HepG2 (cell line): ENCODE data around the gene CAMK2D. TPM values are rescaled to one million over a fixed set of nuclear protein-coding genes. Genes with fewer than 3 reads are reported as not detected.

Experiments
- ATAC-seq: fragments of 200-7000 bp; cut with Tn5 transposase; 3 replicates; pipeline ENCODE4 v1.9.1; 2020; ENCODE audit warnings: mild to moderate bottlenecking, moderate library complexity
- BruUV-seq: library from RNA; stranded (reverse); fragments of 400-500 nt; replicated peaks from 2 replicates; lab custom pipeline; 2021; lab: Mats Ljungman, UMichigan
- CTCF ChIA-PET: fragments of 300-600 bp; formaldehyde crosslinking; extraction: SDS; loops from one replicate; lab custom pipeline; 2021; ENCODE audit warnings: low total read pairs, inconsistent platforms, low intra/inter-chr PET ratio; lab: Yijun Ruan, JAX
- POLR2A ChIA-PET: fragments of 350-600 bp; sonication (Branson Sonifier 250); formaldehyde crosslinking; loops from one replicate; lab custom pipeline; 2020; ENCODE audit warnings: antibody characterized with exemption, inconsistent platforms; lab: Yijun Ruan, JAX
- DNase-seq: peaks from one replicate; pipeline ENCODE4 v3.0.0-alpha.2; 2015; ENCODE audit warnings: low spot score
- FAIRE-seq: peaks from 3 replicates; lab custom pipeline; 2011; peaks lifted over from hg19 to GRCh38; lab: Jason Lieb, UNC
- H2AFZ ChIP-seq: one replicate; pipeline ENCODE4 v1.6.1; 2011; ENCODE audit warnings: low read length, inconsistent platforms
- H3K27ac ChIP-seq: fragments of 300-600 bp; 3 replicates; pipeline ENCODE4 v1.8.0; 2011; ENCODE audit warnings: mixed run types, mild to moderate bottlenecking, mixed read lengths, low read length, inconsistent platforms; ENCODE audit not compliant: insufficient read depth; ENCODE audit errors: extremely low read length
- H3K27me3 ChIP-seq, 2 experiments: fragments of 200-600 bp in 1 of 2; 2 replicates in 1 of 2; 3 replicates in 1 of 2; pipeline versions ENCODE4 v1.6.0 to v1.8.0; 2011; ENCODE audit warnings: low read length in 2 of 2, mild to moderate bottlenecking in 2 of 2, moderate library complexity in 2 of 2, inconsistent platforms in 1 of 2; ENCODE audit not compliant: insufficient read depth in 2 of 2, control insufficient read depth in 1 of 2
- H3K36me3 ChIP-seq, 2 experiments: fragments of 200-600 bp in 1 of 2; replicated peaks in 1 of 2; 2 replicates in 1 of 2; 3 replicates in 1 of 2; pipeline versions ENCODE4 v1.5.1 to v1.8.0; 2011; ENCODE audit warnings: low read length in 2 of 2, inconsistent platforms in 1 of 2; ENCODE audit not compliant: insufficient read depth in 2 of 2, control insufficient read depth in 1 of 2
- H3K4me1 ChIP-seq: 2 replicates; pipeline ENCODE4 v1.5.1; 2012; ENCODE audit warnings: low read length, inconsistent platforms; ENCODE audit not compliant: insufficient read depth
- H3K4me2 ChIP-seq: 2 replicates; pipeline ENCODE4 v1.6.0; 2011; ENCODE audit warnings: low read depth, low read length, inconsistent platforms
- H3K4me3 ChIP-seq, 3 experiments: fragments of 200-600 bp in 1 of 3; sonication (generic), shearing (Covaris generic) in 1 of 3; replicated peaks in 1 of 3; 2 replicates each; pipeline ENCODE4 v1.5.1; 2011 to 2016; ENCODE audit warnings: low read length in 3 of 3, inconsistent platforms in 2 of 3, low read depth in 2 of 3, mild to moderate bottlenecking in 2 of 3, control low read depth in 1 of 3, mixed read lengths in 1 of 3; ENCODE audit not compliant: insufficient read depth in 1 of 3
- H3K79me2 ChIP-seq: one replicate; pipeline ENCODE4 v1.6.1; 2011; ENCODE audit warnings: low read length, inconsistent platforms; ENCODE audit not compliant: insufficient read depth
- H3K9ac ChIP-seq: 2 replicates; pipeline ENCODE4 v1.6.0; 2011; ENCODE audit warnings: mild to moderate bottlenecking, low read depth, low read length, inconsistent platforms; ENCODE audit not compliant: insufficient read depth
- H3K9me3 ChIP-seq: 2 replicates; pipeline ENCODE4 v1.5.1; 2012; ENCODE audit warnings: mild to moderate bottlenecking, low read length
- H4K20me1 ChIP-seq: 2 replicates; pipeline ENCODE4 v1.6.0; 2011; ENCODE audit warnings: inconsistent platforms, mild to moderate bottlenecking, low read length, moderate library complexity; ENCODE audit not compliant: insufficient read depth
- ARID4A ChIP-seq: sonication (generic); formaldehyde crosslinking; IDR thresholded peaks from 2 replicates; pipeline ENCODE4 v1.5.0; 2020; ENCODE audit warnings: mild to moderate bottlenecking, missing genetic modification reagents, borderline replicate concordance
- CBX1 ChIP-seq: IDR thresholded peaks from one replicate; pipeline ENCODE4 v1.6.1; 2016; ENCODE audit warnings: antibody characterized with exemption, low read depth
- DNMT3B ChIP-seq: conservative IDR thresholded peaks from 2 replicates; pipeline ENCODE4 v1.6.1; 2016; ENCODE audit warnings: missing biosample characterization, control low read depth
- ISX ChIP-seq: sonication (generic); formaldehyde crosslinking; conservative IDR thresholded peaks from 2 replicates; pipeline ENCODE4 v1.5.0; 2020; ENCODE audit warnings: missing genetic modification reagents
- MEIS2 ChIP-seq: sonication (generic); formaldehyde crosslinking; IDR thresholded peaks from 2 replicates; pipeline ENCODE4 v1.9.0; 2021; ENCODE audit warnings: mild to moderate bottlenecking, missing genetic modification reagents
- MZF1 ChIP-seq: sonication (generic); formaldehyde crosslinking; IDR thresholded peaks from 2 replicates; pipeline ENCODE4 v1.8.1; 2023; ENCODE audit warnings: mild to moderate bottlenecking, missing genetic modification reagents, borderline replicate concordance
- NFE2L2 ChIP-seq: fragments of 150-350 bp; IDR thresholded peaks from 2 replicates; pipeline ENCODE4 v1.6.1; 2014; ENCODE audit warnings: low read length
- NFRKB ChIP-seq: fragments of 450-650 bp; IDR thresholded peaks from 2 replicates; pipeline ENCODE4 v1.6.1; 2017
- REXO4 ChIP-seq: sonication (generic); formaldehyde crosslinking; IDR thresholded peaks from 2 replicates; pipeline ENCODE4 v1.8.0; 2022; ENCODE audit warnings: missing genetic modification reagents, mild to moderate bottlenecking, borderline replicate concordance
- SP5 ChIP-seq: IDR thresholded peaks from 2 replicates; pipeline ENCODE4 v1.6.1; 2016; ENCODE audit warnings: low read depth, borderline replicate concordance
- TP53 ChIP-seq: sonication (generic); formaldehyde crosslinking; conservative IDR thresholded peaks from 2 replicates; pipeline ENCODE4 v1.4.0; 2020; ENCODE audit warnings: missing genetic modification reagents
- ZNF292 ChIP-seq: sonication (generic); formaldehyde crosslinking; IDR thresholded peaks from 2 replicates; pipeline ENCODE4 v1.8.1; 2022; ENCODE audit warnings: mild to moderate bottlenecking, low read depth, missing genetic modification reagents, borderline replicate concordance
- ZNF646 ChIP-seq: sonication (generic); formaldehyde crosslinking; IDR thresholded peaks from 2 replicates; pipeline ENCODE4 v1.9.0; 2021; ENCODE audit warnings: mild to moderate bottlenecking, missing genetic modification reagents
- ZNF740 ChIP-seq: sonication (generic); formaldehyde crosslinking; IDR thresholded peaks from 2 replicates; pipeline ENCODE4 v1.4.0; 2020; ENCODE audit warnings: missing genetic modification reagents
- WGBS: methylation state at CpG from one replicate; pipeline ENCODE4 v1.1.6; 2017; ENCODE audit warnings: low lambda C conversion rate; 5-methylcytosine and 5-hydroxymethylcytosine counted together
- in situ Hi-C: cut with HindIII; loops from 2 replicates; pipeline ENCODE4 v1.10.0; 2017; ENCODE audit warnings: low pct_unique_long_range_greater_than_20kb; ENCODE audit not compliant: extremely low pct_ligation_motif_present
- intact Hi-C: fragments of 100-400 bp; cut with micrococcal nuclease; formaldehyde crosslinking; loops from one replicate; pipeline ENCODE4 v1.10.0; 2022; ENCODE audit not compliant: unreplicated experiment
- polyA plus RNA-seq, 8 experiments: library from polyadenylated mRNA; depleted of rRNA in 3 of 8; stranded (reverse) in 7 of 8; unstranded in 1 of 8; fragments of >200 nt; fragmentation: Illumina TruSeq in 4 of 8; extraction: Trizol in 4 of 8; gene quantifications; 2 replicates each; pipeline versions ENCODE4 v1.2.1 to v1.2.3, GENCODE V29; 2011 to 2016; ENCODE audit warnings: low read depth in 4 of 8, missing spikeins in 1 of 8, mixed read lengths in 1 of 8; ENCODE audit not compliant: insufficient read depth in 1 of 8
- total RNA-seq, 5 experiments: library from RNA; depleted of rRNA; stranded (reverse); fragments of >200 nt; fragmentation: Illumina TruSeq; extraction: Trizol; gene quantifications; 2 replicates each; pipeline ENCODE4 v1.2.3, GENCODE V29; 2016; ENCODE audit warnings: low read depth in 1 of 5

Gene CAMK2D
- total and polyA plus RNA-seq, 2 of the 13 experiments (the other 11 are each of a cell fraction or from before 2014, with no cell fraction given) = 18.0 to 65.4 TPM

DNA sequence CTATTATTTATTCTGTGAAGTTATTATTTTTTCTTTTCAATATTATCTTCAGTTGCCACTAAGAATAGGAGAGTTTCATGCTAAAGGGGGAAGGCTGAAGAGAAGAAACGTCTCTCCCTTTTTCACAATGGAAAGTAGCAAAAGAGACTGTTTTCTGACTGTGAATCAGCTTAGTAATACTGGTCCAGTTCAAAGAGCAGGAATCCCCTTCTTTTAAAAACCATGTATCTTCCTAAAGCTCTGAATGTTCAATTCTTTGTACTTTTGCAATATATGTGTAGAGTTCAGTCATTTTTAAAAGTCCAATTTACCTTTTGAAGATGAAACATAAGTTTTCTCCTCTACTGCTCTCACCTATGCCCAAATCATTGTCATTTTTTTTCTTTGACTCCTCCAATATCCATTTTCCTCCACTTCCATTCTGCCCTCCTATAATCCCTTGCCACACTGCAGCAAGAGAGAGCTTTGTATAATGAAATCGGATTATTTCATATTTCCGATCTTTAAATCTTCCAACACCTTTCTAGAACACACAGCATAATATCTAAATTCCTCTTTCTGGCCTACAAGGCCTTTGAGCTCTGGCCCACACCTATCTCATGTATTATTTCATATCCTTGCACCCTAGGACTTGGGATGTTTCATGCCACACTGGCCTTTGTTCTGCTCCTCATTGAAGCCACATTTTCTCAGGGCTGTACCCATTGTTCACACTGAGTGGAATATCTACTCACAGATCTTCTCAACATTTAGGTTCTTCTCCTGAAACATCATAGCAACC, 195.3 kb downstream of the CAMK2D start:
- BruUV-seq = no TSS peak
- no peaks in the 10 kb centered on the region for H4K20me1 ChIP-seq
- no peak overlapping the region for H3K4me3 ChIP-seq
- H3K9ac ChIP-seq = no peak overlapping the region
- 91% methylated on average over 3 of the region's 3 CpGs for WGBS
- H2AFZ ChIP-seq = no peak overlapping the region
- no peak for DNase-seq
- ATAC-seq = no peak
- H3K4me1 ChIP-seq = no peaks in the 10 kb centered on the region
- H3K36me3 ChIP-seq = no peaks in the 10 kb centered on the region
- in situ Hi-C loops (no loop called here), intact Hi-C loops (no loop called here)
- no peak for FAIRE-seq
- H3K9me3 ChIP-seq = no peaks in the 10 kb centered on the region
- H3K4me2 ChIP-seq = no peak overlapping the region
- H3K27ac ChIP-seq = no peak overlapping the region
- no peaks in the 10 kb centered on the region for H3K79me2 ChIP-seq
- no peaks in the 10 kb centered on the region for H3K27me3 ChIP-seq
- ChIA-PET POLR2A (no interaction called here), CTCF (no interaction called here)
- TF ChIP-seq ISX = no peak
- no peak for TF ChIP-seq SP5 (CRISPR knock-in tag)
- no peak for TF ChIP-seq ARID4A (CRISPR knock-in tag)
- TF ChIP-seq TP53 (CRISPR knock-in tag) = no peak
- no peak for TF ChIP-seq REXO4 (CRISPR knock-in tag)
- TF ChIP-seq ZNF292 = no peak
- TF ChIP-seq MZF1 (CRISPR knock-in tag) = no peak
- TF ChIP-seq MEIS2 (CRISPR knock-in tag) = no peak
- no peak for TF ChIP-seq ZNF740 (CRISPR knock-in tag)
- no peak for TF ChIP-seq NFE2L2
- TF ChIP-seq ZNF646 (CRISPR knock-in tag) = no peak
- TF ChIP-seq CBX1 = no peak
- TF ChIP-seq NFRKB = no peak
- no peak for TF ChIP-seq DNMT3B (CRISPR knock-in tag)
